SK-N-SH treated with all-trans-retinoic acid at 6 μM for 48 hours (cell line): ENCODE results near the gene SLC13A4.

ENCODE experiments used
- ATAC-seq: fragments of 200-7000 bp; cut with Tn5 transposase; 3 replicates; pipeline ENCODE4 v1.9.1; 2020; ENCODE audit warnings: mild to moderate bottlenecking, moderate library complexity
- ARNTL ChIP-seq: fragments of 450-650 bp; formaldehyde crosslinking; IDR thresholded peaks from 2 replicates; pipeline ENCODE4 v1.5.0; 2020; ENCODE audit warnings: low read depth, mild to moderate bottlenecking, moderate library complexity, borderline replicate concordance
- CSDC2 ChIP-seq: fragments of 250-450 bp; sonication (Bioruptor Pico); IDR thresholded peaks from 2 replicates; pipeline ENCODE4 v1.5.0; 2020; ENCODE audit warnings: mild to moderate bottlenecking, moderate library complexity
- ESRRG ChIP-seq: fragments of 250-450 bp; sonication (Bioruptor Pico); IDR thresholded peaks from 2 replicates; pipeline ENCODE4 v1.6.1; 2021; ENCODE audit warnings: mild to moderate bottlenecking
- GLIS3 ChIP-seq: fragments of 250-450 bp; sonication (Bioruptor Pico); IDR thresholded peaks from 2 replicates; pipeline ENCODE4 v1.5.0; 2020; ENCODE audit warnings: mild to moderate bottlenecking, moderate library complexity
- ISL1 ChIP-seq: fragments of 250-450 bp; sonication (Bioruptor Pico); IDR thresholded peaks from 2 replicates; pipeline ENCODE4 v2.1.2; 2022; ENCODE audit warnings: mild to moderate bottlenecking, moderate library complexity
- OSR1 ChIP-seq: fragments of 250-450 bp; sonication (Bioruptor Pico); IDR thresholded peaks from 2 replicates; pipeline ENCODE4 v1.8.0; 2022; ENCODE audit warnings: moderate library complexity, mild to moderate bottlenecking, inconsistent platforms
- RARB ChIP-seq: fragments of 250-450 bp; sonication (Bioruptor Pico); IDR thresholded peaks from 2 replicates; pipeline ENCODE4 v1.8.0; 2021; ENCODE audit warnings: mild to moderate bottlenecking, moderate library complexity
- TCF4 ChIP-seq: fragments of 250-450 bp; sonication (Bioruptor Pico); IDR thresholded peaks from 2 replicates; pipeline ENCODE4 v1.8.0; 2021; ENCODE audit warnings: mild to moderate bottlenecking, moderate library complexity, borderline replicate concordance
- TOX ChIP-seq: fragments of 250-450 bp; sonication (Bioruptor Pico); IDR thresholded peaks from 2 replicates; pipeline ENCODE4 v1.8.0; 2021; ENCODE audit warnings: mild to moderate bottlenecking, moderate library complexity, borderline replicate concordance
- ZNF565 ChIP-seq: fragments of 450-650 bp; formaldehyde crosslinking; conservative IDR thresholded peaks from 2 replicates; pipeline ENCODE4 v1.5.0; 2020; ENCODE audit warnings: low read depth, mild to moderate bottlenecking, moderate library complexity
- ZNF8 ChIP-seq: fragments of 450-650 bp; formaldehyde crosslinking; IDR thresholded peaks from 2 replicates; pipeline ENCODE4 v1.5.0; 2020; ENCODE audit warnings: mild to moderate bottlenecking, moderate library complexity
- TF ChIP-seq, protein P1 (sequence below): fragments of 250-450 bp; sonication (Bioruptor Pico); IDR thresholded peaks from 2 replicates; pipeline ENCODE4 v1.5.1; 2021; ENCODE audit warnings: mild to moderate bottlenecking, moderate library complexity
- TF ChIP-seq, protein P2 (sequence below): fragments of 250-450 bp; sonication (Bioruptor Pico); IDR thresholded peaks from 2 replicates; pipeline ENCODE4 v1.5.0; 2020; ENCODE audit warnings: mild to moderate bottlenecking, moderate library complexity
- TF ChIP-seq, protein P3 (sequence below): fragments of 250-450 bp; sonication (Bioruptor Pico); IDR thresholded peaks from 2 replicates; pipeline ENCODE4 v1.8.0; 2020; ENCODE audit warnings: mild to moderate bottlenecking, moderate library complexity, borderline replicate concordance
- TF ChIP-seq, protein P4 (sequence below): fragments of 250-450 bp; sonication (Bioruptor Pico); IDR thresholded peaks from 2 replicates; pipeline ENCODE4 v1.8.0; 2021; ENCODE audit warnings: low read depth, mild to moderate bottlenecking, moderate library complexity, borderline replicate concordance

SLC13A4 gene

DNA sequence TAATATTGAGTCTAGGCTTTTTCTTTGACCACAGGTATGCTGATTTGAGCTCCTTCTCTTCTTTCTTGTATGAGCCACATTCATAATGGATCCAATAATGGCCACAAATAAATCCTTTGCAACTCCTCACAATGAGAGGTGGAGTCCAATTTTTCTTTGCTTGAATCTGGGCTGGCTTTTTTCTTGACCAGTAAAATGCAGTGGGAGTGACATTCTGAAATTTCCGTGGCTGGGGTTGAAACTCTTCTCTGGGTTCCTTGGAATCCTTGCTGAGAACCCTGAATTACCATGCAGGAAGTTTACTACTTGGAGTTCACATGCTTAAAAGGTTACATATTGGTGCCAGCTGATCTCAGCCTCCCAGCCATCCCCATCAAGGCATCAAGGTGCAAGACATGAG, 43.1 kb upstream of the SLC13A4 start:
- no peak for ATAC-seq
- no peak for TF ChIP-seq GLIS3 (CRISPR knock-in tag)
- TF ChIP-seq, protein P1, sequence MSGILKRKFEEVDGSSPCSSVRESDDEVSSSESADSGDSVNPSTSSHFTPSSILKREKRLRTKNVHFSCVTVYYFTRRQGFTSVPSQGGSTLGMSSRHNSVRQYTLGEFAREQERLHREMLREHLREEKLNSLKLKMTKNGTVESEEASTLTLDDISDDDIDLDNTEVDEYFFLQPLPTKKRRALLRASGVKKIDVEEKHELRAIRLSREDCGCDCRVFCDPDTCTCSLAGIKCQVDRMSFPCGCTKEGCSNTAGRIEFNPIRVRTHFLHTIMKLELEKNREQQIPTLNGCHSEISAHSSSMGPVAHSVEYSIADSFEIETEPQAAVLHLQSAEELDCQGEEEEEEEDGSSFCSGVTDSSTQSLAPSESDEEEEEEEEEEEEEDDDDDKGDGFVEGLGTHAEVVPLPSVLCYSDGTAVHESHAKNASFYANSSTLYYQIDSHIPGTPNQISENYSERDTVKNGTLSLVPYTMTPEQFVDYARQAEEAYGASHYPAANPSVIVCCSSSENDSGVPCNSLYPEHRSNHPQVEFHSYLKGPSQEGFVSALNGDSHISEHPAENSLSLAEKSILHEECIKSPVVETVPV (CRISPR knock-in tag), result no peak
- no peak for TF ChIP-seq TOX (CRISPR knock-in tag)
- TF ChIP-seq, protein P2, sequence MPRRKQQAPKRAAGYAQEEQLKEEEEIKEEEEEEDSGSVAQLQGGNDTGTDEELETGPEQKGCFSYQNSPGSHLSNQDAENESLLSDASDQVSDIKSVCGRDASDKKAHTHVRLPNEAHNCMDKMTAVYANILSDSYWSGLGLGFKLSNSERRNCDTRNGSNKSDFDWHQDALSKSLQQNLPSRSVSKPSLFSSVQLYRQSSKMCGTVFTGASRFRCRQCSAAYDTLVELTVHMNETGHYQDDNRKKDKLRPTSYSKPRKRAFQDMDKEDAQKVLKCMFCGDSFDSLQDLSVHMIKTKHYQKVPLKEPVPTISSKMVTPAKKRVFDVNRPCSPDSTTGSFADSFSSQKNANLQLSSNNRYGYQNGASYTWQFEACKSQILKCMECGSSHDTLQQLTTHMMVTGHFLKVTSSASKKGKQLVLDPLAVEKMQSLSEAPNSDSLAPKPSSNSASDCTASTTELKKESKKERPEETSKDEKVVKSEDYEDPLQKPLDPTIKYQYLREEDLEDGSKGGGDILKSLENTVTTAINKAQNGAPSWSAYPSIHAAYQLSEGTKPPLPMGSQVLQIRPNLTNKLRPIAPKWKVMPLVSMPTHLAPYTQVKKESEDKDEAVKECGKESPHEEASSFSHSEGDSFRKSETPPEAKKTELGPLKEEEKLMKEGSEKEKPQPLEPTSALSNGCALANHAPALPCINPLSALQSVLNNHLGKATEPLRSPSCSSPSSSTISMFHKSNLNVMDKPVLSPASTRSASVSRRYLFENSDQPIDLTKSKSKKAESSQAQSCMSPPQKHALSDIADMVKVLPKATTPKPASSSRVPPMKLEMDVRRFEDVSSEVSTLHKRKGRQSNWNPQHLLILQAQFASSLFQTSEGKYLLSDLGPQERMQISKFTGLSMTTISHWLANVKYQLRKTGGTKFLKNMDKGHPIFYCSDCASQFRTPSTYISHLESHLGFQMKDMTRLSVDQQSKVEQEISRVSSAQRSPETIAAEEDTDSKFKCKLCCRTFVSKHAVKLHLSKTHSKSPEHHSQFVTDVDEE, result no peak
- TF ChIP-seq ISL1, result no peak
- TF ChIP-seq ARNTL (CRISPR knock-in tag), result no peak
- TF ChIP-seq, all 23 proteins: peak for 0

DNA sequence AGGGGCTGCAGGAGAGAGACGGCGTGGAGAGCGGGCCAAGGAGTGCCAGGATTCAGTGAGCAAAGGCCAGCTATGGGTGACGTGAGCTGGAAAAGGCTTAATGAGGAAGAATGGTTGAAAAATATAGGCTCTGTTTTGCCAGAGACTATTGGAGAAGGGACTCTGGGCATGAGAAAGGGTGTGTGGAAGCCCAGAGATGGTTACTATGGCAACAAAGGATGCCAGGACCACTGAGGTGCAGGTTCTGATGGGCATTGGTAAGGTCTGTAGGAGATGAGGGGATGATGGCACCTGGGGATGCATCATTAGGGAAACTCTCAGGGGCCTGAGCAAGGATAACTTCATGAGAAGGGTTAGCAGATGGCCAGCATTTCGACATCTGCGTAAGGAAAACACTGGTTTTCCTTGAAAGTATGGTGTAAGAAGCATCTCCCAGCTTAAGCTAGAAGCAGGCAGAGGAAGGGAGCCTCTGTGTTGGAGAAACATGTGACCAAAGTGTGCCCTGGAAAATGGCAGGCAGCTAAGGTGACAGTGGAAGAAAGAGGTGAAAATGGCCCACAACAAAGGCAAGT, 42.2 kb upstream of the SLC13A4 start:
- TF ChIP-seq OSR1 (CRISPR knock-in tag) (no peak), CSDC2 (CRISPR knock-in tag) (no peak), ESRRG (no peak)
- TF ChIP-seq, protein P1 (CRISPR knock-in tag), result no peak
- ATAC-seq, result no peak

DNA sequence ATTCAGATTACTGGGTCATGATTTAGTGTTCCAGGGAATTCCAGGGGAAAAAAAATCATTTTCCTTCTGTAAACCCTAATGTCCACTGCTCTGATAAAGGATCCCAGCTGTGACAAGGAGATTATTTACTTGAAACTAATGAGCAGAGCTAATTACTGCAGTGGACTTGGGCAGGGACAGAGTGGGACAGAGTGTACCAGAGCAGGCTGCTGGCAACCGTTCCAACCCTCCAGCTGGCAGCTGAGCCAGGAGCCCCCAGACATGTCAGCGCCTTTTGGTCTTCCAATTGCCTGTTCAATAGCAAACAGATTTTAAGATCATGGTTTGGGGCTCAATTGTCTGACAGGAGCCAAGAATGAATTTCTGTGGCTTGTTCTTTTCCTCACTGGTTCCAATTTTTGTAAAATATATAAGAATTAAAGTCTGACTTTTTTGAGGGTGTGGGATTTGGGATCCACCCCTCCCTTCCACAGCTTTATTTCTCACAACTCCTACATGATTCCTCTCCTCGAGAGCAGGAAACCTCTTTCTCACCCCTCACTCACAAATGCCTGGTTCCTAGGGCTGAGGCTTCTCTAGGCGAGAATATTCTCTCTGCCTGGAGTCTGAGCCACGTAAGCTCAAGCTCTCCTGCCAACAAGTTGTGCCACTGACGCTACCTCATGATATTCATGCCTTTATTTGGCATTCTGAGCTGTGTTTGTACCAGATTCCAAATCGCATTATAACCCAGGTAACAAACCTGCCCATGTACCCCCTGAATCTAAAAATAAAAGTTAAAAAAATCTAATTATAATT, 41.2 kb upstream of the SLC13A4 start:
- TF ChIP-seq CSDC2 (CRISPR knock-in tag), result no peak
- TF ChIP-seq, protein P1 (CRISPR knock-in tag), result no peak
- TF ChIP-seq, protein P3, sequence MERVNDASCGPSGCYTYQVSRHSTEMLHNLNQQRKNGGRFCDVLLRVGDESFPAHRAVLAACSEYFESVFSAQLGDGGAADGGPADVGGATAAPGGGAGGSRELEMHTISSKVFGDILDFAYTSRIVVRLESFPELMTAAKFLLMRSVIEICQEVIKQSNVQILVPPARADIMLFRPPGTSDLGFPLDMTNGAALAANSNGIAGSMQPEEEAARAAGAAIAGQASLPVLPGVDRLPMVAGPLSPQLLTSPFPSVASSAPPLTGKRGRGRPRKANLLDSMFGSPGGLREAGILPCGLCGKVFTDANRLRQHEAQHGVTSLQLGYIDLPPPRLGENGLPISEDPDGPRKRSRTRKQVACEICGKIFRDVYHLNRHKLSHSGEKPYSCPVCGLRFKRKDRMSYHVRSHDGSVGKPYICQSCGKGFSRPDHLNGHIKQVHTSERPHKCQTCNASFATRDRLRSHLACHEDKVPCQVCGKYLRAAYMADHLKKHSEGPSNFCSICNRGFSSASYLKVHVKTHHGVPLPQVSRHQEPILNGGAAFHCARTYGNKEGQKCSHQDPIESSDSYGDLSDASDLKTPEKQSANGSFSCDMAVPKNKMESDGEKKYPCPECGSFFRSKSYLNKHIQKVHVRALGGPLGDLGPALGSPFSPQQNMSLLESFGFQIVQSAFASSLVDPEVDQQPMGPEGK (CRISPR knock-in tag), result no peak
- TF ChIP-seq GLIS3 (CRISPR knock-in tag), result no peak
- no peak for TF ChIP-seq ZNF565
- TF ChIP-seq, protein P4, sequence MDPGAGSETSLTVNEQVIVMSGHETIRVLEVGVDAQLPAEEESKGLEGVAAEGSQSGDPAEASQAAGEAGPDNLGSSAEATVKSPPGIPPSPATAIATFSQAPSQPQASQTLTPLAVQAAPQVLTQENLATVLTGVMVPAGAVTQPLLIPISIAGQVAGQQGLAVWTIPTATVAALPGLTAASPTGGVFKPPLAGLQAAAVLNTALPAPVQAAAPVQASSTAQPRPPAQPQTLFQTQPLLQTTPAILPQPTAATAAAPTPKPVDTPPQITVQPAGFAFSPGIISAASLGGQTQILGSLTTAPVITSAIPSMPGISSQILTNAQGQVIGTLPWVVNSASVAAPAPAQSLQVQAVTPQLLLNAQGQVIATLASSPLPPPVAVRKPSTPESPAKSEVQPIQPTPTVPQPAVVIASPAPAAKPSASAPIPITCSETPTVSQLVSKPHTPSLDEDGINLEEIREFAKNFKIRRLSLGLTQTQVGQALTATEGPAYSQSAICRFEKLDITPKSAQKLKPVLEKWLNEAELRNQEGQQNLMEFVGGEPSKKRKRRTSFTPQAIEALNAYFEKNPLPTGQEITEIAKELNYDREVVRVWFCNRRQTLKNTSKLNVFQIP (CRISPR knock-in tag), result no peak
- TF ChIP-seq RARB, result no peak
- no peak for TF ChIP-seq TCF4 (CRISPR knock-in tag)
- TF ChIP-seq, protein P2, result no peak
- TF ChIP-seq ZNF8 (CRISPR knock-in tag), result no peak
- TF ChIP-seq, all 23 proteins: peak for 0
- no peak for ATAC-seq
